ENCODE data around the gene MFSD12. TPM values are rescaled to one million over a fixed set of nuclear protein-coding genes. Genes with fewer than 3 reads are reported as not detected.

Gene MFSD12
- total and polyA plus RNA-seq, 2 of the 8 experiments (the other 6 are each of a cell fraction or from before 2014, with no cell fraction given), result 59.6 to 71.3 TPM

GRCh38 chr19:3557461-3558248, at the start of gene MFSD12 (continued):
- TF ChIP-seq HDAC2 (IDR thresholded peaks at IDR 0.05; ENCODE audit: borderline replicate concordance in 1 of 2, low read depth in 2 of 2, low read length in 2 of 2) (peak in 1 of 2 experiments; percentile 62; a peak in 1 of 4 replicates), TEAD4 (IDR thresholded peaks at IDR 0.05; ENCODE audit: low read depth, low read length) (no peak), RAD21 (IDR thresholded peaks at IDR 0.05 in 1 of 2, conservative IDR thresholded peaks at IDR 0.05 in 1 of 2; ENCODE audit: low read depth in 2 of 2, low read length in 2 of 2) (no peak), CHD7 (IDR thresholded peaks at IDR 0.05; ENCODE audit: insufficient replicate concordance, low read length) (no peak), SAP30 (IDR thresholded peaks at IDR 0.05; ENCODE audit: insufficient read depth, insufficient replicate concordance, low read length) (no peak), CBX8 (IDR thresholded peaks at IDR 0.05; ENCODE audit: borderline replicate concordance, low read depth, low read length) (no peak), CREB1 (IDR thresholded peaks at IDR 0.05) (peak; percentile 79), CEBPB (IDR thresholded peaks at IDR 0.05; ENCODE audit: low read depth, low read length) (no peak)

Data from H1 (cell line).